Stimulated activated CD8-positive, alpha-beta memory T cell treated with anti-CD3 and anti-CD28 coated beads, Interleukin-7, amount 100 ng/mL, for 24 hours (primary cell): ENCODE results near the gene CXCL9.
"Not testable (repeated sequence)": the region's sequence is repeated elsewhere in the genome, so short reads cannot be mapped to it uniquely, and the experiment has no call there.

Experiments
- DNase-seq: peaks from one replicate; pipeline ENCODE4 v3.0.0-alpha.2; 2020; ENCODE audit warnings: low read depth

The CXCL9 gene

DNA sequence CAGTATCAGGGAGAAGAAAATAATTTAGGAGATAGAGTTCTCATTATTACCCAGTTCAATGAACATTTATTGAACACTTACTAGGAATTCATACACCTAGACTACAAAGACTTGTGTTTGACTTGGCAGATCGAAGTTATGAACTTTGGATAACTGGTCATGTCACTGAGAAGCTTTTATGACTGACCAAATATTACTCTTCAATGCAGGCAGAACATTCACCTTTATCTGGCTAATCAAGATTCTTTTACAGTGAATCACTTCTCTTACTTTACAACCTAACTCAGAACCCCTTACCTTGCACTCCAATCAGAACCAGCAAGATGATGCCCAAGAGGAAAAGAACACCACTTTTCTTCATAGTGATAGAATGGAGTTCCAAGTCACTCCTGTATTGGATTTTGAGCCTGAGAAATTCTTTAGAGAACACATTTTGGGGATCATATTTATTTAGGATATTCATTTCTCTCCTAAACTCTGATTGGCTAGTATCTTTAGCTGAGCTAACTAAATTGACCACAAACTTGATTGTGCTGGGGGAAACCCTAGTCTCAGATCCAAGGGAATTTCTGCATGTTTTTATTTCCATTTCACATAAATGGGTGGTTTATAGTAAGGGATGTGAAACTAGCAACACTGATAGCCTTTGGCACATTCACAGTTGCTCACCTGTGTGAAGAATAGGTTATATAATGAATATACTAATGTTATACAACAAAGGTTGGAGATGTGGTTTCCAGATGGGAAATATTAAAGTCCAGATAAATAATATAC lies at the start of gene CXCL9:
Gene CXCL9, minus strand, starts transcription at position 421 of the 774 bp plus-strand sequence. Its CDS starts 60 bp downstream, at position 361.
- no peak for DNase-seq

DNA sequence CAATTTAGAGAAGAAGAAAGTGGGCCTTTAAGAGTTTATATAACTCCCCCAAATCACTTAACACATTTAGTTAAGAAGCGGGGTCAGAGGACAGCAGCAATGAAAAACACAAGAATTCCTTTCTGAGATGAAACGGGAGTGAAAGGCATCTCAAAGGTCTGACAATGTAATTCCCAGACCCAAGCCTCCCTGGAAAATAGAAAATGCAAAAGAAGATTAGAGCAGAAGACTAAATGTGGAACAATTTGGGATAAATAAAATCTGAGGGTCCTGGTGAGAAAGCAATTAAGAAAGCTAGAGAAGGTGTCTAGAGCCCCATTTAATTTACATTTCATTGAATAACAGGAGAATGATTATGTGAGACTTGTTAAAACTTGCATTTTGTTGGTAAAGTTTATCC lies 48.1 kb upstream of the CXCL9 start:
- DNase-seq: no peak

DNA sequence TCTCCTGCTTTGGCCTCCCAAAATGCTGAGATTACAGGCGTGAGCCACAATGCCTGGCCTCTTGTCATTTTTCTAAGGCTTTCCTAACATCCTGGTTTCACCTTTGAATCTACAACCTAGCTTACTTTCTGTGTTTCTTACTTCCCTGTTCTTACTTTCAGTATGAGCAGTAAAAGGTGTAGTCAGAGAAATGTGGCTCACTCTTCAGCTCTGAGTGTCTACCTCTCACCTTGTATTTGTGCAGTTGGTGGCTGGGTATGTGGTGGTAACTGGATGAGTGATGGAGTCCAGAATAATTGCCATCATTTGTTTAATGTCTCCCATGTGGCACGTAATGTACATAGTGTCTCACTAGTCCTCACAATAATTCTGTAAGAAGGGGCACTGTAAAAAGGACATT lies 47.7 kb upstream of the CXCL9 start:
- no peak for DNase-seq

DNA sequence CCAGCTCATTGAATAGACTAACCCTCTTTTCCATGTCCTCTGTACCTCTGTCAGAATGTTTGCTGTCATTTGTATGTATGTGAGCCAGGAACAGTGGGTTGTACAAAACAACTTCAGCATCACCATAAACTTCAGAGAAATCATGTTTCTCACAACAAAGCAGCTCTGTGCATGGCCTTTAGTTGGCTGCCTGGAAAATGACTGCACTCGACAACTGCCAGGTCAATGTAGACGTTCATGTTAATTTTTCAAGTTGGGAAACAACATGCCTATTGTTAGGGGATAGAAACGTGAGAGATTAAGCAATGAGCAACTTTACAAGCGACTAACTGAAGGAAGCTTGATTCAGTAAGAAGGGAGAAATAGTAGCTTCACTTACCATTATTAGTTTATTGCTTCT lies 46.4 kb upstream of the CXCL9 start:
- DNase-seq: no peak

DNA sequence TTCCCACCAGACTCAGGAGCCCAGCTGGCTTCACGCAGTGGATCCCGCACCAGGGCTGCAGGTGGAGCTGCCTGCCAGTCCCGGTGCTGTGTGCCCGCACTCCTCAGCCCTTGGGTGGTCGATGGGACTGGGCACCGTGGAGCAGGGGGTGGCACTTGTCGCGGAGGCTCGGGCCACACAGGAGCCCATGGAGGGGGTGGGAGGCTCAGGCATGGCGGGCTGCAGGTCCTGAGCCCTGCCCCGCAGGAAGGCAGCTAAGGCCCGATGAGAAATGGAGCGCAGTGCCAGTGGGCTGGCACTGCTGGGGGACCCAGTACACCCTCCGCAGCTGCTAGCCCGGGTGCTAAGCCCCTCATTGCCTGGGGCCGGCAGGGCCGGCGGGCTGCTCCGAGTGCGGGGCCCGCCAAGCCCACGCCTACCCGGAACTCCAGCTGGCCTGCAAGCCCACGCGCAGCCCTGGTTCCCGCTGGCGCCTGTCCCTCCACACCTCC lies 43.3 kb upstream of the CXCL9 start:
- not testable (repeated sequence) for DNase-seq

DNA sequence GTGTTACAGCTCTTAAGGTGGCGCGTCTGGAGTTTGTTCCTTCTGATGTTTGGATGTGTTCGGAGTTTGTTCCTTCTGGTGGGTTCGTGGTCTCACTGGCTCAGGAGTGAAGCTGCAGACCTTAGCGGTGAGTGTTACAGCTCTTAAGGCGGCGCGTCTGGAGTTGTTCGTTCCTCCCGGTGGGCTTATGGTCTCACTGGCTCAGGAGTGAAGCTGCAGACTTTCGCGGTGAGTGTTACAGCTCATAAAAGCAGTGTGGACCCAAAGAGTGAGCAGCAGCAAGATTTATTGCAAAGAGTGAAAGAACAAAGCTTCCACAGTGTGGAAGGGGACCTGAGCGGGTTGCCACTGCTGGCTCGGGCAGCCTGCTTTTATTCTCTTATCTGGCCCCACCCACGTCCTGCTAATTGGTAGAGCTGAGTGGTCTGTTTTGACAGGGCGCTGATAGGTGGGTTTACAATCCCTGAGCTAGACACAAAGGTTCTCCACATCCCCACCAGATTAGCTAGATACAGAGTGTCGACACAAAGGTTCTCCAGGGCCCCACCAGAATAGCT lies 42.6 kb upstream of the CXCL9 start:
- not testable (repeated sequence) for DNase-seq

DNA sequence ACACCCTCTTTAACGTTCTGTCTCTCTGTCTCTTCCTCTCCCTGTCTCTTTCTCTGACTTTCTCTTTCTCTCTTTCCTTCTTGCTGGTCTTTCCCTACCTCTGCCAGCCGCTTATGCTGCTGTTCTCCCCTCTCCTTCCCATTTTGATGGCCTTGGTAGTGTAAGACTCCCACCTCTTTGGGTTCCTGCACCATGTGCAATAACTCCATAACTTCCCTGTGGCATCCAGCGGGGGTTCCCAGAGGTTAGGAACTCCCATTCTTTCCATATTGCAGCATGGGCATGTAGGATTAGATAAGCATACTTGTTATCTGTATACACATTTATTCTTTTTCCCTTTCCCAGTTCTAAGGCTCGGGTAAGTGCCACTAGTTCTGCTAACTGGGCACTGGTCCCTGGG lies 37.4 kb upstream of the CXCL9 start:
- DNase-seq: not testable (repeated sequence)

DNA sequence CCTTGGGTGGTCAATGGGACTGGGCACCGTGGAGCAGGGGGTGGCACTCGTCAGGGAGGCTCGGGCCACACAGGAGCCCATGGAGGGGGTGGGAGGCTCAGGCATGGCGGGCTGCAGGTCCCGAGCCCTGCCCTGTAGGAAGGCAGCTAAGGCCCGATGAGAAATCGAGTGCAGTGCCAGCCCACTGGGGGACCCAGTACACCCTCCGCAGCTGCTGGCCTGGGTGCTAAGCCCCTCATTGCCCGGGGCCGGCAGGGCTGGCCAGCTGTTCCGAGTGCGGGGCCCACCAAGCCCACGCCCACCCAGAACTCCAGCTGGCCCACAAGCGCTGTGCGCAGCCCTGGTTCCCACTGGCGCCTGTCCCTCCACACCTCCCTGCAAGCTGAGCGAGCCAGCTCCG lies 36.0 kb upstream of the CXCL9 start:
- DNase-seq: not testable (repeated sequence)

DNA sequence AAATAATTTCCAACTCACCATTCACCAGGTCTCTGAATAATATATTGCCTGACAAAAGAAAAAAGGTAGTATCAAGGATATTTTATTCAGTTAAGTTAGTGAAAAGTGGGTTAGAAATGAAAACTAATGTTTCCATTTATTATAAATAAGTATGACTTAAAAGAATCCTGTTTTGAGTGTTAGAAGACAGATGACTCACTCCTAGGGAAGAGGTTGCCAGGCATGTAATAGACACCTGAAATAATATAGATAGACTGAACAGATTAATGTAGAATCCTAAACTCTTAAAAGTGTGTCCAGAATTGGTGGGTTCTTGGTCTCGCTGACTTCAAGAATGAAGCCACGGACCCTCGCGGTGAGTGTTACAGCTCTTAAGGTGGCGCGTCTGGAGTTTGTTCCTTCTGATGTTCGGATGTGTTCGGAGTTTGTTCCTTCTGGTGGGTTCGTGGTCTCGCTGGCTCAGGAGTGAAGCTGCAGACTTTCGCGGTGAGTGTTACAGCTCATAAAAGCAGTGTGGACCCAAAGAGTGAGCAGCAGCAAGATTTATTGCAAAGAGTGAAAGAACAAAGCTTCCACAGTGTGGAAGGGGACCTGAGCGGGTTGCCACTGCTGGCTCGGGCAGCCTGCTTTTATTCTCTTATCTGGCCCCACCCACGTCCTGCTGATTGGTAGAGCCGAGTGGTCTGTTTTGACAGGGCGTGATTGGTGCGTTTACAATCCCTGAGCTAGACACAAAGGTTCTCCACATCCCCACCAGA lies 35.1 kb upstream of the CXCL9 start:
- DNase-seq: not testable (repeated sequence)

DNA sequence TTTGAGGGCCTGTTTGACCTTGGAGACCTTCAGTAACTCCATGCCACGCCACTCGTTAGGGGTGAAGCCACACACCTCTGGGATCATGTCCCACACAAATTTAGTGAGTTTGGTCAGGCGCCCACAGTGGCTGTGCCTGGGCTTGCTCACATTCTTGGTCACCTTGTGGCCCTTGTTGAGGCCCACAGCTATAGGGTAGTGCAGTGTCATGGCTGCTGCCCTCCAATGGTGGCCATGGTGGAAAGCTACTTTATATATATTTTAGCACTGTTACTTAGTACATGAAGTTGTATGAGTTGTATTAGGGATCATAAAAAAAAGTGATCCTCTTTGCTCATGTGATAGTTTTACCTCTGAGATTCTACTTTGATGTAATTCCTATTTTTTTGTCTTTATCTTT lies 29.5 kb upstream of the CXCL9 start:
- DNase-seq: no peak

DNA sequence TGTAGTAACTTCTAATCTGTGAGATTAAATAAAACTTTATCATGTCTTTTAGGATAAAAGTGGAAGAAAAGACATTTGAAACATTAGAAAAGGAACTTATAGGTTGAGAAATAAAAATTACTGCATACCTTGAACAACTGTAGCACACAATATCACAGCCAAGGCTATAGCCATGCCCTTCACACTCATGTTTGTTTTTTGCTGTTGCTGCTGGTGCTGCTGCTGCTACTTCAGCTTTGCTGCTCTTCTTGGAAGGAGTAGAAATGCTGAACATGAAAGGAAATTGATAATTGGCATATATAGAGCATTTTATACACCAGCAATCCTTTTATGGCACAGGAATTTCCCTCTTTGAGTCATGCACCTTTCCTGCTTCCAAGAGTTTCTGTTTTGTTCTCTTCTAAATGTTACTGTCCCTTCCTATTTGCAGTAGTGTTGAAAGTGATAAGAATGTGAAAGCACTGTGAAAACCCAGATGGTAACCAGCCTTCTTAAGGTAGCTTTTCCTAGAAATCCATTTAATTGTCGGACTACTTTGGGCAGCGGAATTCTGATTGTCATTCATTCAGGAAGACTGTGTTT lies 28.6 kb upstream of the CXCL9 start, which contains the start of gene CXCL11:
Gene CXCL11, minus strand, starts transcription at position 272 of the 582 bp plus-strand sequence. Its CDS starts 83 bp downstream, at position 189.
- no peak for DNase-seq

DNA sequence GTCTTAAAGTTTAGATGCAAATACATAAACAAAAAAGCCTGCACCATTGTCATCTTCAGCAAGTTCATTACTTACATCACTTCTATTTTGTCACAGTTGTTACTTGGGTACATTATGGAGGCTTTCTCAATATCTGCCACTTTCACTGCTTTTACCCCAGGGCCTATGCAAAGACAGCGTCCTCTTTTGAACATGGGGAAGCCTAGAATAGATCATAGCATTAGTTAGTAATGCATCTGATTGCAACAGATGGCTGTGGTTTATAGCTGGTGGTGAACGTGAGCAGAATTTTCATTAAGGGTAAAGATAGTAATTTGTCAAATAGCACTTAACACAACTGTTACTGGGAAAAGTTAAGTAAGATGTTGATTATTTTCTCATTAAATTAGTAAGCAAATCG lies 27.8 kb upstream of the CXCL9 start:
- no peak for DNase-seq

DNA sequence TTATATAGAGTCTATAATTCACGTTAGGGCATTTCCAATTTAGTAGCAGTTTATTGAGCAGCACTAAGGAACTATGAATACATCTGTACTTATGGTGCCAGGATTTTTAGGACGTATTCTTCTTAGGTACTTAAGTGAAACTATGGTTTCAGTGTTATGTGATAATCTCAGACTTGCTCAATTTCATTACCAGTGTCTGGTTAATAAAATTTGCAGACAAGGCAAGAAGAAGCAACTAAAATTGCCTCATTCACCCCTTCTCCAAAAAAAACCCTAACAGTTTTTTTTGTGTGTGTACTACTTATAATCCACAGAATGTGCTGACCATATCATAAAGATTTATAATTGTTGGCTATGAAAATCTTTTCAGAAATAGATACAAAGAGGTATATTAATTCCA lies 22.0 kb upstream of the CXCL9 start:
- no peak for DNase-seq

DNA sequence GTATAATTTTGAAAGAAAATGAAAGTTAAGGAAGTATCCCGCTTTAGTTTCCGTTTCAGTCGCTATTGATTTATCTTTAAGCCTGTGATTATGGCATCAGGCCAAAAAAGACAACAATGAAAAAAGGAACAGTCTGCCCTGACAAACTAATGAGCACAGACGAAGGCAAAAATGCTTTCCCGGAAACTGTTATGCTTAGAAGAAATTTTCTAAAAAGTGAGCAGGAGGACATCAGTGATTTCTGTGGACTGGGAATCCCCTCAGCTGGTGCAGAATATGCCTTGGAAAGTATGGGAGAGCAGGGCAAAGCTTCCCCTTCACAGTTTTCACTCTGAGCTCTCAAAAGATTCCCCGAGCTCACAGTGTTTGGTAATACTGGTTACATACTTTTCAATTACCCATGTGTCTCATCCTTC lies 21.0 kb upstream of the CXCL9 start:
- DNase-seq: no peak

DNA sequence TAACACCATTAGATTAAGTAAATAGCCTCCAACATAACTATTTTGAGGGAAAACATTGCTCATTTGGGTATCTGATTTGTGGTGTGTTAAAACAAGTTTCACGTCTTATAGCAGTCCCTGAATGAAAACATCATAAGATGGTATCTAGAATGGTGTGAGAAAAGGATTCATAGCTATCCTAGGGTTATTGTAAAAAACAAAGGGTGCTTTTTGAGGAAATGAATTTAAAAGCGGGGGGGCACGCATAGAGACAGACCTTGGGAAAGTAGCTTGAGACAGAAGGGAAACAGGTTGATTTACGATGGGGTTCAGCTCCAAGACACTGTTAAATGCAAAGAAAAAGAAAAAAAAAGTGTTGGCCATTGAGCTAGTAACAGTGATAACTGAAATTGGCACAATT lies 16.8 kb upstream of the CXCL9 start:
- DNase-seq: no peak

DNA sequence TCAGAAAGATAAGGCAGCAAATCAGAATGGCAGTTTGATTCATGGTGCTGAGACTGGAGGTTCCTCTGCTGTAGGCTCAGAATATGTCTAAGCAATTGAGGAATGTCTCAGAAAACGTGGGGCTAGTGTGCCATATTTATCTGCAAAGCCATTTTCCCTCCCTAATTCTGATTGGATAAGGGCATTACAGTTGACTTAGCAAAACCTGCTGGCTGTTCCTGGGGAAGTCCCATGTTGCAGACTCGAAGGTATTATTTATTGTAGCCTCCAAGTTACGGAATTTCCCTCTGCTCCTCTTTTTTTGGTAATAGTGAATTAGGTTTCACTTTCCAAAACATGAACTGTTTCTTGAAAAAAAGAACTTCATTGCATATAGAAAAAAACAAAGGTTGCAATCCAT lies 16.1 kb upstream of the CXCL9 start, which contains the start of gene CXCL10:
Gene CXCL10, minus strand, starts transcription at position 109 of the 400 bp plus-strand sequence. Its CDS starts 66 bp downstream, at position 43.
- DNase-seq: no peak

DNA sequence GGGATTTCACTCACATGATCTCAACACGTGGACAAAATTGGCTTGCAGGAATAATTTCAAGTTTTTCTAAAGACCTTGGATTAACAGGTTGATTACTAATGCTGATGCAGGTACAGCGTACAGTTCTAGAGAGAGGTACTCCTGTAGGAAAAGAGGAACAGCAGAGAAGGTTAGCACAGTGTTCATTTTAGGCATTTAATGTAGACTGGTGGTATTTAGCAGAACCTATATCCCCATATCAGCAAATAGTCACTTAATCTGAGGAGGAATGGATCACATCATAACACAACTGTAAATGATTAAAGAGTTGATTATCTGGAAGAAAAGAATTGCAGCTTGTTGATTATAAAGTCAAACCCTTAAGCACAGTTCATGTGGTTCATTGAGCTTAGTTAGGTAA lies 15.4 kb upstream of the CXCL9 start:
- no peak for DNase-seq

DNA sequence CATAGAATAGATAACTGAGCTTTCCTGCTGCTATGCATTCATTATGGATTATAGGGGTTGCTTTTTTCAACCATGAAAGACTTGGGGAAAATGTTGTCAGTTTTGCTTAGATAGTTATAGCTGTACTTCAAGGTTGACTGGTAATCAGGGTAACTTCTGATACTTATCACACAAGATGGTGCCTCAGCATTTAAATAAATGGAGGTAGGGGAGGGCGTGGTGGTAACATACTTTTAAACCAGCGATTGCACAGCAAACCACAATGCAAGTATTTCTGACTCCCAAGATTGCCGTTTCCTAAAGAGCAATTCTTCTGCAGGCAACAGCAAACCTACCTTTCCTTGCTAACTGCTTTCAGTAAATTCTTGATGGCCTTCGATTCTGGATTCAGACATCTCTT lies 14.7 kb upstream of the CXCL9 start:
- DNase-seq: no peak

DNA sequence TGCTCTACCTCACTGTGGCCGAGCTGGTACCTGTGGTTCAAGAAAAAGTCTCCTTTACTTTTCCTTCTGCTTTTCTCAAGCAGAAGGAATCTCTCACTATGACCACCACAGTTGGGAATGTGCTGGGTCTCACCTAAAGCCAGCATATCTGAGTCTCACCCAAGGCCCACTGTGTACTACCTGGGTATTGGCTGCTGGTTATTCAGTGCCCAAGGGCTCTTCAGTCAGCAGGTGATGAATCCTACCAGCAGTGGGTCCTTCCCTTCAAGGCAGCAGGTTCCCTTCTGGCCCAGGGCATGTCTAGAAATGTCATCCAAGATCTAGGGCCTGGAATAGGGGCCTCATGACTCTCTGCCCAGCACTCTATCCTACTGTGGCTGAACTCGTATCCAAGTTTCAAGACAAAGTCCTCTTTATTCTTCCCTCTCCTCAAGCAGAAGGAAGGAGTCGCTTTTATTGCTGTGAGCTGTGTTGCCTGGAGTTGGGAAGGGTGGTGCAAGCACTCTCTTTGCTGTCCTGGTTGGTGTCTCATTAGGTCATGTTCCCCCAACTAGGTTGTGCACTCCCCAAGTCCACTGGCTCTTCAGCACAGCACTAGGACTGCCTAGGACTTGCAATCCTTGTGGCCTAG lies 9.9 kb upstream of the CXCL9 start:
- DNase-seq: no peak

DNA sequence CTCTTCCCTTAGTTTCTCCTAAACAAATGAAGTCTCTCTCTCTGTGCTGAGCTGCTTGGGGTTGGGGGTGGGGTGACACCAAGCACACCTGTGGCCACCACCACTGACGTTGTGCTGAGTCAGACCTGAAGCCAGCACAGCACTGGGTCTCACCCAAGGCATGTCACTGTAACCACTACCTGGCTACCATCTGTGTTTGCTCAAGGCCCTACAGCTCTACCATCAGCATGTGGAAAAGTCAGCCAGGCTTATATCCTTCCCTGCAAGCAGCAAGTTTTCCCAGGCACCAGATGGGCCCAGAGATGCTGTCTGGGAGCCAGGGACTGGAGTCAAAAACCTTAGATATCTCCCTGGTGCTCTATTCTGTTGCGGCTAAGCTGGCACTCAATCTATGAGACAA lies 9.1 kb upstream of the CXCL9 start:
- DNase-seq: no peak

DNA sequence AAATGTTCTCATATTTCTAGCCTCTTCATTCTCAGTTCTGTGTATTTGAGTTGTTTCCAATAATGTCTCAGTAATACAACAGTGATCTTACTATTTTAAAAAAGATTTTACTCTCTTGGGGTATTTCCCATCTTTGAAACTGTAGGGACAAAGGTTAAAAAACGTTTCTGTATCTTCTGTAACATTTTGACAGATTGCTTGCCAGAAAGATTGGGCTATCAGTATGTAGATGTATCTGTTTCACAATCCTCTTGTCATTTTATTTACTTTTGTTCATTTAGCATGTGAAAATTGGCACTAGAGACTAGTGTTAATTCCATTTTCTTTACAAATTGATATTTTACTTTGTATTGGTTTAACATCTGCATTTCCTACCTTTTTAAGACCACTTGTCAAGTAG lies 6.2 kb upstream of the CXCL9 start:
- no peak for DNase-seq

DNA sequence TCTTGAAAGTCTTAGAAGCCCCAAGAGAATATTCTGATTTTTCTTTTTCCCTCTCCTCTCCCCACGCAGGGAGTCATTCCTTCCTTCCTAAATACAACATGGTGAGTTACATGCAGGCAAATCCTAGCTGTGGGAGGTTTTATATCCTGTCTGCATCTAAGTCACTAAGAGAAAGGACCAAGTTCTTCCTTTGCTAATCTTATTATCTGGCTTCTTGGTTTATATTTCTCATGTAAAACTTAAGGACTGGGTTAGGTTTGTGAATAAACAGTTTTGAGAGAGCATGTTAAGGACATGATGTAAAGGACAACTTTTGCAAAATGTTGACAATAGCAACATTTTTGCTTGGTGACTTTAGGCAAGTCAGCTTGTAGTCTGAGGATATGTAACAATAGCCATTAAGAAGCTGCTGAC lies 5.1 kb upstream of the CXCL9 start:
- DNase-seq: no peak
